Fibroblast of lung (primary cell): ENCODE data around the gene RXRA.

Experiments used
- EZH2 ChIP-seq: IDR thresholded peaks from 2 replicates; pipeline ENCODE4 v1.5.1; 2012; ENCODE audit warnings: low read length, control low read depth, mild to moderate bottlenecking; ENCODE audit errors: missing control alignments
- TF ChIP-seq, protein P1 (sequence below), 2 donors: IDR thresholded peaks in 1 of 2; conservative IDR thresholded peaks in 1 of 2; 1 replicate in 1 of 2; 2 replicates in 1 of 2; pipeline ENCODE4 v1.5.1; 2011 to 2012; ENCODE audit warnings: low read length in 2 of 2, control low read depth in 1 of 2, inconsistent platforms in 1 of 2, low read depth in 1 of 2, mild to moderate bottlenecking in 1 of 2

GRCh38 chr9:134367791-134368490 lies 41.7 kb downstream of the RXRA start:
- TF ChIP-seq, protein P1, sequence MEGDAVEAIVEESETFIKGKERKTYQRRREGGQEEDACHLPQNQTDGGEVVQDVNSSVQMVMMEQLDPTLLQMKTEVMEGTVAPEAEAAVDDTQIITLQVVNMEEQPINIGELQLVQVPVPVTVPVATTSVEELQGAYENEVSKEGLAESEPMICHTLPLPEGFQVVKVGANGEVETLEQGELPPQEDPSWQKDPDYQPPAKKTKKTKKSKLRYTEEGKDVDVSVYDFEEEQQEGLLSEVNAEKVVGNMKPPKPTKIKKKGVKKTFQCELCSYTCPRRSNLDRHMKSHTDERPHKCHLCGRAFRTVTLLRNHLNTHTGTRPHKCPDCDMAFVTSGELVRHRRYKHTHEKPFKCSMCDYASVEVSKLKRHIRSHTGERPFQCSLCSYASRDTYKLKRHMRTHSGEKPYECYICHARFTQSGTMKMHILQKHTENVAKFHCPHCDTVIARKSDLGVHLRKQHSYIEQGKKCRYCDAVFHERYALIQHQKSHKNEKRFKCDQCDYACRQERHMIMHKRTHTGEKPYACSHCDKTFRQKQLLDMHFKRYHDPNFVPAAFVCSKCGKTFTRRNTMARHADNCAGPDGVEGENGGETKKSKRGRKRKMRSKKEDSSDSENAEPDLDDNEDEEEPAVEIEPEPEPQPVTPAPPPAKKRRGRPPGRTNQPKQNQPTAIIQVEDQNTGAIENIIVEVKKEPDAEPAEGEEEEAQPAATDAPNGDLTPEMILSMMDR (conservative IDR thresholded peaks at IDR 0.05 in 1 of 2, IDR thresholded peaks at IDR 0.05 in 1 of 2; ENCODE audit: low read depth in 1 of 2, low read length in 2 of 2) = no peak
- TF ChIP-seq EZH2 = no peak
